WERI-Rb-1 (cell line): ENCODE measurements around the gene CDK6.

Source experiments
- DNase-seq: peaks from one replicate; pipeline ENCODE4 v3.0.0-alpha.2; 2020
- H3K27ac ChIP-seq: fragments of 250-450 bp; sonication (Bioruptor Pico); 2 replicates; pipeline ENCODE4 v1.5.1; 2020; ENCODE audit warnings: mild to moderate bottlenecking, moderate library complexity
- H3K27me3 ChIP-seq: fragments of 250-450 bp; sonication (Bioruptor Pico); 2 replicates; pipeline ENCODE4 v1.5.1; 2021; ENCODE audit warnings: mild to moderate bottlenecking, low read depth, moderate library complexity; ENCODE audit not compliant: insufficient read depth, severe bottlenecking
- H3K36me3 ChIP-seq: fragments of 250-450 bp; sonication (Bioruptor Pico); 2 replicates; pipeline ENCODE4 v1.5.1; 2020; ENCODE audit warnings: mild to moderate bottlenecking, moderate library complexity
- H3K4me3 ChIP-seq: 2 replicates; pipeline ENCODE4 v1.5.1; 2011; ENCODE audit warnings: low read depth, mild to moderate bottlenecking, control low read depth, low read length
- H3K9me3 ChIP-seq: fragments of 250-450 bp; sonication (Bioruptor Pico); 2 replicates; pipeline ENCODE4 v1.5.1; 2021; ENCODE audit warnings: mild to moderate bottlenecking, moderate library complexity; ENCODE audit not compliant: severe bottlenecking
- CTCF ChIP-seq: IDR thresholded peaks from 2 replicates; pipeline ENCODE4 v1.5.1; 2011; ENCODE audit warnings: low read depth, mild to moderate bottlenecking, control low read depth, inconsistent platforms, low read length

Gene CDK6

GRCh38 chr7:92653136-92653535 is 183.2 kb downstream of the CDK6 start:
- Histone ChIP-seq H3K4me3 (no peak overlapping the region), H3K36me3 (no peaks in the 10 kb centered on the region), H3K27ac (no peak overlapping the region), H3K9me3 (no peaks in the 10 kb centered on the region), H3K27me3 (no peaks in the 10 kb centered on the region)
- TF ChIP-seq CTCF, result no peak
- DNase-seq, result no peak

- no peaks in the 10 kb centered on the region for H3K9me3 ChIP-seq
- no peak overlapping the region for H3K4me3 ChIP-seq
- no peak overlapping the region for H3K27ac ChIP-seq
- DNase-seq, result no peak
- no peak for TF ChIP-seq CTCF
- H3K27me3 ChIP-seq, result no peaks in the 10 kb centered on the region
- no peaks in the 10 kb centered on the region for H3K36me3 ChIP-seq
These were observed 183.8 kb downstream of the CDK6 start for GRCh38 chr7:92652536-92652935.

- TF ChIP-seq CTCF, result no peak
- Histone ChIP-seq H3K27ac (no peak overlapping the region), H3K9me3 (no peaks in the 10 kb centered on the region), H3K36me3 (no peaks in the 10 kb centered on the region), H3K4me3 (no peak overlapping the region), H3K27me3 (no peaks in the 10 kb centered on the region)
- no peak for DNase-seq
These were observed 186.0 kb downstream of the CDK6 start for GRCh38 chr7:92650391-92650790.

- Histone ChIP-seq H3K9me3 (no peaks in the 10 kb centered on the region), H3K4me3 (no peak overlapping the region), H3K27ac (no peak overlapping the region), H3K27me3 (no peaks in the 10 kb centered on the region), H3K36me3 (no peaks in the 10 kb centered on the region)
- no peak for DNase-seq
- no peak for TF ChIP-seq CTCF
These were observed 188.3 kb downstream of the CDK6 start for GRCh38 chr7:92648067-92648466.

- DNase-seq, result no peak
- Histone ChIP-seq H3K4me3 (no peak overlapping the region), H3K9me3 (no peaks in the 10 kb centered on the region), H3K27me3 (no peaks in the 10 kb centered on the region), H3K36me3 (no peaks in the 10 kb centered on the region), H3K27ac (no peak overlapping the region)
- TF ChIP-seq CTCF, result no peak
These were observed 188.7 kb downstream of the CDK6 start for GRCh38 chr7:92647652-92648051.

- no peak for TF ChIP-seq CTCF
- DNase-seq, result no peak
- Histone ChIP-seq H3K9me3 (no peaks in the 10 kb centered on the region), H3K27me3 (no peaks in the 10 kb centered on the region), H3K36me3 (no peaks in the 10 kb centered on the region), H3K4me3 (no peak overlapping the region), H3K27ac (peak overlapping the region; percentile 89)
These were observed 189.3 kb downstream of the CDK6 start for GRCh38 chr7:92647011-92647625.
